ENCODE data around the gene SLC35E4.

GRCh38 chr22:30664798-30665197 is 29.2 kb downstream of the SLC35E4 start:
- TF ChIP-seq CTCF (IDR thresholded peaks at IDR 0.05) (no peak), EZH2 (IDR thresholded peaks at IDR 0.05; ENCODE audit: borderline replicate concordance, insufficient read depth, low read depth, low read length, poor library complexity, severe bottlenecking) (no peak)
